ENCODE results near the gene TPRN.

DNA sequence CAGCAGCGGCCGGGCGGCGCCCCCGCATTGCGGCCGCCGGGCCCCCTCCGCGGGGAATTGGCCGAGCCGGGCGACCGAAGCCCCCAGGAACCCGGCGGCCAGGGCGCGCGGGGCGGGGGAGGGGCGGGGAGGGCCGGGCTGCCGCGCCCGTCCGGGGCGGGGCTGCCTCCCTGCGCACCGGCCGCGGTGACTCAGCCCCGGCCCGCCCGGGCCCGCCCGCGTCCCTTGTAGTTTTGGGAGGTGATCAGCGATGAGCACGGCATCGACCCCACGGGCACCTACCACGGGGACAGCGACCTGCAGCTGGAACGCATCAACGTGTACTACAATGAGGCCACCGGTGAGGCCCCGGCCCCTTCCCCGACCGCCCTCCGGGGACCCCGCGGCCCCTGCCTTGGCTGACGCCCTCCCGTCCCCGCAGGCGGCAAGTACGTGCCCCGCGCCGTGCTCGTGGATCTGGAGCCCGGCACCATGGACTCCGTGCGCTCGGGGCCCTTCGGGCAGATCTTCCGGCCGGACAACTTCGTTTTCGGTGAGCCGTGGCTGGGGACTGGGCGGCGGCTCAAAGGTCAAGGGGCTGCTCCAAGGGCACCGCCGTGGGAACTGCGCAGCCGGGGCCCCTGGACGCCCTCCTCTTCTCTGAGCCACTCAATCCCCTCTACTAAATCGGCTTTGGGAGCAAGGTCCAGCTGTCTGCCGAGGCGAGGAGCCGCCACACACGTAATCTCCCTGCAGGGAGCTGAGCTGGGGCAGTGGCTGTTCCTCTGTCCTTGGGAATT is 41.1 kb upstream of the TPRN start:
- TF ChIP-seq POLR2AphosphoS5 (IDR thresholded peaks at IDR 0.05; ENCODE audit: low read depth, low read length) = no peak
- TF ChIP-seq TAF1 (IDR thresholded peaks at IDR 0.05; ENCODE audit: low read depth, low read length) = no peak
- TF ChIP-seq PAX5 (IDR thresholded peaks at IDR 0.05; ENCODE audit: insufficient read depth, low read length, severe bottlenecking) = no peak

Data from GM12891 (cell line).